Lower leg skin (tissue), 3 donors: Measurements from ENCODE around the gene BZW1.

Experiments used
- CTCF ChIP-seq, 3 donors: fragments of 450-650 bp; IDR thresholded peaks; one replicate each; pipeline ENCODE4 v1.5.1; 2016; ENCODE audit warnings: antibody characterized with exemption in 3 of 3, mild to moderate bottlenecking in 3 of 3, moderate library complexity in 2 of 3
- POLR2A ChIP-seq, 2 donors: fragments of 450-650 bp; IDR thresholded peaks; one replicate each; pipeline ENCODE4 v1.6.1; 2016 to 2017; ENCODE audit warnings: antibody characterized with exemption in 2 of 2, mild to moderate bottlenecking in 1 of 2, moderate library complexity in 1 of 2

- TF ChIP-seq CTCF (IDR thresholded peaks at IDR 0.05) = no peak
- no peak for TF ChIP-seq POLR2A (IDR thresholded peaks at IDR 0.05)
Measured at GRCh38 chr2:200821686-200822245, 10.1 kb downstream of the BZW1 start.
